ENCODE measurements around the gene TGFB2. TPM values are rescaled to one million over a fixed set of nuclear protein-coding genes. Genes with fewer than 3 reads are reported as not detected.

The TGFB2 gene
- total RNA-seq, 1 experiment from 2014 or later = 37.6 TPM

- CTCF ChIA-PET = no interaction called here
- no peak for TF ChIP-seq CTCF (IDR thresholded peaks at IDR 0.05; ENCODE audit: unreplicated experiment)
- H3K9me3 Mint-ChIP-seq (ENCODE audit: low read depth, unreplicated experiment) = no peaks in the 10 kb centered on the region
- H3K27me3 Mint-ChIP-seq (ENCODE audit: unreplicated experiment) = no peaks in the 10 kb centered on the region
- no peak for DNase-seq
- H3K4me1 Mint-ChIP-seq (ENCODE audit: low read depth, unreplicated experiment) = peaks cover 49% of the 10 kb centered on the region
- BruUV-seq (replicated peaks) = no TSS peak
- intact Hi-C loops (cut with micrococcal nuclease; ENCODE audit: unreplicated experiment) = no loop called here
- peak overlapping the region; percentile 63 for H3K27ac Mint-ChIP-seq (ENCODE audit: unreplicated experiment)
- no peak overlapping the region for H3K4me3 Mint-ChIP-seq (ENCODE audit: low read depth, unreplicated experiment)
- H3K36me3 Mint-ChIP-seq (ENCODE audit: insufficient read depth, unreplicated experiment) = peaks cover 20% of the 10 kb centered on the region
Observed at GRCh38 chr1:218350035-218350525, 4.9 kb downstream of the TGFB2 start.

GRCh38 chr1:218350801-218351266, 5.7 kb downstream of the TGFB2 start:
- intact Hi-C loops (cut with micrococcal nuclease; ENCODE audit: unreplicated experiment) = no loop called here
- H3K9me3 Mint-ChIP-seq (ENCODE audit: low read depth, unreplicated experiment) = no peaks in the 10 kb centered on the region
- no peak for TF ChIP-seq CTCF (IDR thresholded peaks at IDR 0.05; ENCODE audit: unreplicated experiment)
- H3K36me3 Mint-ChIP-seq (ENCODE audit: insufficient read depth, unreplicated experiment) = peaks cover 20% of the 10 kb centered on the region
- DNase-seq = no peak
- H3K4me3 Mint-ChIP-seq (ENCODE audit: low read depth, unreplicated experiment) = no peak overlapping the region
- H3K27me3 Mint-ChIP-seq (ENCODE audit: unreplicated experiment) = no peaks in the 10 kb centered on the region
- H3K4me1 Mint-ChIP-seq (ENCODE audit: low read depth, unreplicated experiment) = peaks cover 49% of the 10 kb centered on the region
- CTCF ChIA-PET = no interaction called here
- no TSS peak for BruUV-seq (replicated peaks)
- H3K27ac Mint-ChIP-seq (ENCODE audit: unreplicated experiment) = peak overlapping the region; percentile 63

- intact Hi-C loops (cut with micrococcal nuclease; ENCODE audit: unreplicated experiment) = no loop called here
Observed at GRCh38 chr1:218351391-218352074, 6.4 kb downstream of the TGFB2 start.

GRCh38 chr1:218352075-218352438, 6.9 kb downstream of the TGFB2 start:
- TF ChIP-seq CTCF (IDR thresholded peaks at IDR 0.05; ENCODE audit: unreplicated experiment) = no peak
- H3K36me3 Mint-ChIP-seq (ENCODE audit: insufficient read depth, unreplicated experiment) = peaks cover 20% of the 10 kb centered on the region
- no peaks in the 10 kb centered on the region for H3K9me3 Mint-ChIP-seq (ENCODE audit: low read depth, unreplicated experiment)
- H3K4me3 Mint-ChIP-seq (ENCODE audit: low read depth, unreplicated experiment) = no peak overlapping the region
- no peaks in the 10 kb centered on the region for H3K27me3 Mint-ChIP-seq (ENCODE audit: unreplicated experiment)
- intact Hi-C loops (cut with micrococcal nuclease; ENCODE audit: unreplicated experiment) = no loop called here
- peaks cover 54% of the 10 kb centered on the region for H3K4me1 Mint-ChIP-seq (ENCODE audit: low read depth, unreplicated experiment)
- H3K27ac Mint-ChIP-seq (ENCODE audit: unreplicated experiment) = no peak overlapping the region
- DNase-seq = no peak
- no TSS peak for BruUV-seq (replicated peaks)
- CTCF ChIA-PET = interaction anchor here (0.6 kb wide), 2 partner anchors 13 to 848 kb away, joined by 3 read pairs; no protein-coding TSS in a partner anchor

More at GRCh38 chr1:218351391-218352074, 6.4 kb downstream of the TGFB2 start:
- TF ChIP-seq CTCF (IDR thresholded peaks at IDR 0.05; ENCODE audit: unreplicated experiment) = peak; percentile 46
- DNase-seq = no peak
- no peak overlapping the region for H3K4me3 Mint-ChIP-seq (ENCODE audit: low read depth, unreplicated experiment)
- H3K36me3 Mint-ChIP-seq (ENCODE audit: insufficient read depth, unreplicated experiment) = peaks cover 20% of the 10 kb centered on the region
- H3K27me3 Mint-ChIP-seq (ENCODE audit: unreplicated experiment) = no peaks in the 10 kb centered on the region
- CTCF ChIA-PET = interaction anchor here (0.6 kb wide), 2 partner anchors 12 to 848 kb away, joined by 3 read pairs; no protein-coding TSS in a partner anchor
- H3K9me3 Mint-ChIP-seq (ENCODE audit: low read depth, unreplicated experiment) = no peaks in the 10 kb centered on the region
- peak overlapping the region; percentile 63 for H3K27ac Mint-ChIP-seq (ENCODE audit: unreplicated experiment)
- peaks cover 49% of the 10 kb centered on the region for H3K4me1 Mint-ChIP-seq (ENCODE audit: low read depth, unreplicated experiment)
- no TSS peak for BruUV-seq (replicated peaks)
